Upper lobe of left lung (tissue), 6 donors: Measurements from ENCODE around the gene MLH1. TPM values are rescaled to one million over a fixed set of nuclear protein-coding genes. Genes with fewer than 3 reads are reported as not detected.
"Not testable (repeated sequence)": the region's sequence is repeated elsewhere in the genome, so short reads cannot be mapped to it uniquely, and the experiment has no call there.

Experiments used
- ATAC-seq, 2 donors: fragments of 200-7000 bp; cut with Tn5 transposase; one replicate each; pipeline ENCODE4 v1.9.1; 2022; ENCODE audit warnings: mild to moderate bottlenecking in 2 of 2, moderate library complexity in 2 of 2; ENCODE audit not compliant: low FRiP score in 2 of 2
- DNase-seq, 2 donors: peaks; one replicate each; pipeline ENCODE4 v3.0.0-alpha.2; 2019 to 2020
- H3K27ac ChIP-seq, 4 donors: fragments of 200-600 bp; sonication (generic); one replicate each; pipeline ENCODE4 v1.5.1; 2016 to 2019
- H3K27me3 ChIP-seq, 4 donors: fragments of 200-600 bp; sonication (generic); one replicate each; pipeline ENCODE4 v1.5.1; 2017 to 2019
- H3K36me3 ChIP-seq, 4 donors: fragments of 200-600 bp; sonication (generic); one replicate each; pipeline ENCODE4 v1.5.1; 2016 to 2019
- H3K4me1 ChIP-seq, 4 donors: fragments of 200-600 bp; sonication (generic); one replicate each; pipeline ENCODE4 v1.5.1; 2018 to 2019
- H3K4me3 ChIP-seq, 4 donors: fragments of 200-600 bp; sonication (generic); one replicate each; pipeline ENCODE4 v1.5.1; 2017 to 2019; ENCODE audit warnings: mild to moderate bottlenecking in 2 of 4, moderate library complexity in 1 of 4
- H3K9me3 ChIP-seq, 4 donors: fragments of 200-600 bp; sonication (generic); one replicate each; pipeline ENCODE4 v1.5.1; 2018 to 2019
- CTCF ChIP-seq, 6 experiments: fragments of 450-650 bp in 4 of 6; fragments of 200-600 bp in 2 of 6; sonication (generic) in 2 of 6; IDR thresholded peaks; one replicate each; pipeline ENCODE4 v1.5.1; 2016 to 2019; ENCODE audit warnings: antibody characterized with exemption in 6 of 6
- EP300 ChIP-seq, 4 donors: sonication (generic); formaldehyde crosslinking; IDR thresholded peaks; one replicate each; pipeline ENCODE4 v1.5.1; 2017; ENCODE audit warnings: antibody characterized with exemption in 4 of 4, control low read depth in 2 of 4
- POLR2A ChIP-seq, 4 donors: fragments of 450-650 bp; IDR thresholded peaks; one replicate each; pipeline ENCODE4 v1.5.1; 2016 to 2017; ENCODE audit warnings: antibody characterized with exemption in 4 of 4, mild to moderate bottlenecking in 2 of 4
- POLR2AphosphoS5 ChIP-seq, 2 donors: sonication (generic); formaldehyde crosslinking; IDR thresholded peaks; one replicate each; pipeline ENCODE4 v1.5.1; 2017; ENCODE audit warnings: antibody characterized with exemption in 2 of 2
- WGBS, 2 donors: methylation state at CpG; one replicate each; pipeline ENCODE4 v1.1.5; 2017 to 2018; 5-methylcytosine and 5-hydroxymethylcytosine counted together
- total RNA-seq, 6 donors: library from RNA; depleted of rRNA in 4 of 6; stranded (reverse); fragments of >200 nt in 4 of 6; gene quantifications; one replicate each; pipeline versions ENCODE4 v1.1.0 to v1.2.1, GENCODE V29; 2016 to 2021
- donor health status: DM: no; HTN: no; CAD: no; lungs with moderate emphysema.
- donor health status: DM: no; HTN: yes; CAD: no; lungs with severe emphysema.

MLH1 gene
- total RNA-seq, 6 donors from 2014 or later: 31.7 to 97.4 (median 37.2) TPM

GRCh38 chr3:37039161-37039846, 46.0 kb downstream of the MLH1 start:
- ATAC-seq (no peak), DNase-seq (no peak)
- WGBS, 2 donors: 100% methylated on average over 1 of the region's 1 CpG
- peaks cover 0 to 66% (median 24%) of the 10 kb centered on the region in 4 donors for H3K36me3 ChIP-seq
- H3K27me3 ChIP-seq: no peaks in the 10 kb centered on the region
- TF ChIP-seq POLR2A (IDR thresholded peaks at IDR 0.05): no peak
- no peak for TF ChIP-seq POLR2AphosphoS5 (IDR thresholded peaks at IDR 0.05)
- no peak for TF ChIP-seq CTCF (IDR thresholded peaks at IDR 0.05)
- no peak for TF ChIP-seq EP300 (IDR thresholded peaks at IDR 0.05)
- H3K4me1 ChIP-seq: peaks cover 0 to 5% (median 2%) of the 10 kb centered on the region in 4 donors
- no peaks in the 10 kb centered on the region for H3K9me3 ChIP-seq
- H3K27ac ChIP-seq: no peak overlapping the region
- H3K4me3 ChIP-seq: no peak overlapping the region

GRCh38 chr3:37040231-37040630, 46.9 kb downstream of the MLH1 start:
- no peak for ATAC-seq
- H3K9me3 ChIP-seq: no peaks in the 10 kb centered on the region
- peaks cover 0 to 63% (median 23%) of the 10 kb centered on the region in 4 donors for H3K36me3 ChIP-seq
- H3K27ac ChIP-seq: no peak overlapping the region
- peaks cover 0 to 5% (median 2%) of the 10 kb centered on the region in 4 donors for H3K4me1 ChIP-seq
- TF ChIP-seq CTCF (IDR thresholded peaks at IDR 0.05) (no peak), POLR2AphosphoS5 (IDR thresholded peaks at IDR 0.05) (no peak), POLR2A (IDR thresholded peaks at IDR 0.05) (no peak), EP300 (IDR thresholded peaks at IDR 0.05) (no peak)
- no peak overlapping the region for H3K4me3 ChIP-seq
- DNase-seq: no peak
- 90 to 93% methylated on average over 1 of the region's 1 CpG for WGBS, 2 donors
- H3K27me3 ChIP-seq: no peaks in the 10 kb centered on the region

GRCh38 chr3:37041546-37042195, 48.4 kb downstream of the MLH1 start:
- Histone ChIP-seq H3K36me3 (peaks cover 0 to 50% (median 15%) of the 10 kb centered on the region in 4 donors), H3K4me1 (peaks cover 0 to 5% (median 2%) of the 10 kb centered on the region in 4 donors), H3K9me3 (no peaks in the 10 kb centered on the region), H3K27ac (no peak overlapping the region), H3K4me3 (no peak overlapping the region), H3K27me3 (no peaks in the 10 kb centered on the region)
- WGBS, 2 donors: 71 to 73% methylated on average over 1 of the region's 1 CpG
- DNase-seq (no peak), ATAC-seq (no peak)
- TF ChIP-seq CTCF (IDR thresholded peaks at IDR 0.05): no peak
- no peak for TF ChIP-seq POLR2AphosphoS5 (IDR thresholded peaks at IDR 0.05)
- no peak for TF ChIP-seq POLR2A (IDR thresholded peaks at IDR 0.05)
- TF ChIP-seq EP300 (IDR thresholded peaks at IDR 0.05): no peak

- H3K27ac ChIP-seq, H3K4me1 ChIP-seq, DNase-seq, H3K4me3 ChIP-seq, ATAC-seq, H3K27me3 ChIP-seq, H3K9me3 ChIP-seq: not testable (repeated sequence)
- H3K36me3 ChIP-seq: peaks cover 5 to 51% (median 23%) of the 10 kb centered on the region in 4 donors
- 74 to 78% methylated on average over 3 of the region's 3 CpGs for WGBS, 2 donors
These were observed 49.4 kb downstream of the MLH1 start for GRCh38 chr3:37042712-37043111.

GRCh38 chr3:37050282-37050681, 57.0 kb downstream of the MLH1 start:
- TF ChIP-seq POLR2AphosphoS5 (IDR thresholded peaks at IDR 0.05) (no peak), CTCF (IDR thresholded peaks at IDR 0.05) (no peak), POLR2A (IDR thresholded peaks at IDR 0.05) (no peak), EP300 (IDR thresholded peaks at IDR 0.05) (no peak)
- WGBS, 2 donors: 96 to 100% methylated on average over 1 of the region's 1 CpG
- ATAC-seq: no peak
- H3K27me3 ChIP-seq: no peaks in the 10 kb centered on the region
- peaks cover 10 to 22% (median 12%) of the 10 kb centered on the region in 4 donors for H3K4me1 ChIP-seq
- H3K9me3 ChIP-seq: no peaks in the 10 kb centered on the region
- H3K36me3 ChIP-seq: peaks cover 23 to 85% (median 73%) of the 10 kb centered on the region in 4 donors
- H3K27ac ChIP-seq: peak overlapping the region in 2 of 4 donors; percentile 2 to 44
- no peak for DNase-seq
- H3K4me3 ChIP-seq: no peak overlapping the region
